ENCODE data around the gene WDR91.

DNA sequence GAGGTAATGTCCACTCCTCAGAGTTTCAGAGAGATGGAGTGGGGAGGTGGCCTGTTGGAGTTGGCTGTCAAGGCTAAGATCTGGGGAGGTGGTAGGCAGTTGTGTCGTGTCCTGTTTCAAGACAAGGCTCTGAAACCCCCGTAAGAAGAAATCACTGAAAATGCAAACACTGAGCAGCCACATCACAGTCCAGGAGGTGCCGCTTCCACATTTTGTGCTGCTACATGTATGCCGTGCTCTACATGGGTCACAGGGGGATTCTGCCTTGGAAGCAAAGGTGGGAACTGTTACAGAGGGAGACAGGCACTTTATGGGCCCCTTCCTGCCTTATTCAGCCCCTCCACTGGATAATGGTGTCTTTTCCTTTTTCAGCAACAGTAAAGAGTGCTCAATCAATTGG is 11.9 kb downstream of the WDR91 start:
- TF ChIP-seq, protein P1, sequence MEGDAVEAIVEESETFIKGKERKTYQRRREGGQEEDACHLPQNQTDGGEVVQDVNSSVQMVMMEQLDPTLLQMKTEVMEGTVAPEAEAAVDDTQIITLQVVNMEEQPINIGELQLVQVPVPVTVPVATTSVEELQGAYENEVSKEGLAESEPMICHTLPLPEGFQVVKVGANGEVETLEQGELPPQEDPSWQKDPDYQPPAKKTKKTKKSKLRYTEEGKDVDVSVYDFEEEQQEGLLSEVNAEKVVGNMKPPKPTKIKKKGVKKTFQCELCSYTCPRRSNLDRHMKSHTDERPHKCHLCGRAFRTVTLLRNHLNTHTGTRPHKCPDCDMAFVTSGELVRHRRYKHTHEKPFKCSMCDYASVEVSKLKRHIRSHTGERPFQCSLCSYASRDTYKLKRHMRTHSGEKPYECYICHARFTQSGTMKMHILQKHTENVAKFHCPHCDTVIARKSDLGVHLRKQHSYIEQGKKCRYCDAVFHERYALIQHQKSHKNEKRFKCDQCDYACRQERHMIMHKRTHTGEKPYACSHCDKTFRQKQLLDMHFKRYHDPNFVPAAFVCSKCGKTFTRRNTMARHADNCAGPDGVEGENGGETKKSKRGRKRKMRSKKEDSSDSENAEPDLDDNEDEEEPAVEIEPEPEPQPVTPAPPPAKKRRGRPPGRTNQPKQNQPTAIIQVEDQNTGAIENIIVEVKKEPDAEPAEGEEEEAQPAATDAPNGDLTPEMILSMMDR (IDR thresholded peaks at IDR 0.05), result no peak
- no peak for TF ChIP-seq TCF7L2 (IDR thresholded peaks at IDR 0.05; ENCODE audit: low read depth, low read length)
- TF ChIP-seq POLR2AphosphoS5 (IDR thresholded peaks at IDR 0.05; ENCODE audit: low read depth, low read length), result no peak
- TF ChIP-seq, protein P2, sequence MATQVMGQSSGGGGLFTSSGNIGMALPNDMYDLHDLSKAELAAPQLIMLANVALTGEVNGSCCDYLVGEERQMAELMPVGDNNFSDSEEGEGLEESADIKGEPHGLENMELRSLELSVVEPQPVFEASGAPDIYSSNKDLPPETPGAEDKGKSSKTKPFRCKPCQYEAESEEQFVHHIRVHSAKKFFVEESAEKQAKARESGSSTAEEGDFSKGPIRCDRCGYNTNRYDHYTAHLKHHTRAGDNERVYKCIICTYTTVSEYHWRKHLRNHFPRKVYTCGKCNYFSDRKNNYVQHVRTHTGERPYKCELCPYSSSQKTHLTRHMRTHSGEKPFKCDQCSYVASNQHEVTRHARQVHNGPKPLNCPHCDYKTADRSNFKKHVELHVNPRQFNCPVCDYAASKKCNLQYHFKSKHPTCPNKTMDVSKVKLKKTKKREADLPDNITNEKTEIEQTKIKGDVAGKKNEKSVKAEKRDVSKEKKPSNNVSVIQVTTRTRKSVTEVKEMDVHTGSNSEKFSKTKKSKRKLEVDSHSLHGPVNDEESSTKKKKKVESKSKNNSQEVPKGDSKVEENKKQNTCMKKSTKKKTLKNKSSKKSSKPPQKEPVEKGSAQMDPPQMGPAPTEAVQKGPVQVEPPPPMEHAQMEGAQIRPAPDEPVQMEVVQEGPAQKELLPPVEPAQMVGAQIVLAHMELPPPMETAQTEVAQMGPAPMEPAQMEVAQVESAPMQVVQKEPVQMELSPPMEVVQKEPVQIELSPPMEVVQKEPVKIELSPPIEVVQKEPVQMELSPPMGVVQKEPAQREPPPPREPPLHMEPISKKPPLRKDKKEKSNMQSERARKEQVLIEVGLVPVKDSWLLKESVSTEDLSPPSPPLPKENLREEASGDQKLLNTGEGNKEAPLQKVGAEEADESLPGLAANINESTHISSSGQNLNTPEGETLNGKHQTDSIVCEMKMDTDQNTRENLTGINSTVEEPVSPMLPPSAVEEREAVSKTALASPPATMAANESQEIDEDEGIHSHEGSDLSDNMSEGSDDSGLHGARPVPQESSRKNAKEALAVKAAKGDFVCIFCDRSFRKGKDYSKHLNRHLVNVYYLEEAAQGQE (IDR thresholded peaks at IDR 0.05; ENCODE audit: insufficient read depth in 1 of 2, low read depth in 2 of 2, low read length in 1 of 2), result no peak
- TF ChIP-seq SIN3A (IDR thresholded peaks at IDR 0.05; ENCODE audit: borderline replicate concordance, insufficient read depth, low read depth, low read length), result no peak
